HepG2 (cell line): ENCODE data around the gene SUSD3. TPM values are rescaled to one million over a fixed set of nuclear protein-coding genes. Genes with fewer than 3 reads are reported as not detected.

Source experiments
- ATAC-seq: fragments of 200-7000 bp; cut with Tn5 transposase; 3 replicates; pipeline ENCODE4 v1.9.1; 2020; ENCODE audit warnings: mild to moderate bottlenecking, moderate library complexity
- BruUV-seq: library from RNA; stranded (reverse); fragments of 400-500 nt; replicated peaks from 2 replicates; lab custom pipeline; 2021; lab: Mats Ljungman, UMichigan
- CTCF ChIA-PET: fragments of 300-600 bp; formaldehyde crosslinking; extraction: SDS; loops from one replicate; lab custom pipeline; 2021; ENCODE audit warnings: low total read pairs, inconsistent platforms, low intra/inter-chr PET ratio; lab: Yijun Ruan, JAX
- POLR2A ChIA-PET: fragments of 350-600 bp; sonication (Branson Sonifier 250); formaldehyde crosslinking; loops from one replicate; lab custom pipeline; 2020; ENCODE audit warnings: antibody characterized with exemption, inconsistent platforms; lab: Yijun Ruan, JAX
- DNase-seq: peaks from one replicate; pipeline ENCODE4 v3.0.0-alpha.2; 2015; ENCODE audit warnings: low spot score
- FAIRE-seq: peaks from 3 replicates; lab custom pipeline; 2011; peaks lifted over from hg19 to GRCh38; lab: Jason Lieb, UNC
- H2AFZ ChIP-seq: one replicate; pipeline ENCODE4 v1.6.1; 2011; ENCODE audit warnings: low read length, inconsistent platforms
- H3K27ac ChIP-seq: fragments of 300-600 bp; 3 replicates; pipeline ENCODE4 v1.8.0; 2011; ENCODE audit warnings: mixed run types, mild to moderate bottlenecking, mixed read lengths, low read length, inconsistent platforms; ENCODE audit not compliant: insufficient read depth; ENCODE audit errors: extremely low read length
- H3K27me3 ChIP-seq, 2 experiments: fragments of 200-600 bp in 1 of 2; 2 replicates in 1 of 2; 3 replicates in 1 of 2; pipeline versions ENCODE4 v1.6.0 to v1.8.0; 2011; ENCODE audit warnings: low read length in 2 of 2, mild to moderate bottlenecking in 2 of 2, moderate library complexity in 2 of 2, inconsistent platforms in 1 of 2; ENCODE audit not compliant: insufficient read depth in 2 of 2, control insufficient read depth in 1 of 2
- H3K36me3 ChIP-seq, 2 experiments: fragments of 200-600 bp in 1 of 2; replicated peaks in 1 of 2; 2 replicates in 1 of 2; 3 replicates in 1 of 2; pipeline versions ENCODE4 v1.5.1 to v1.8.0; 2011; ENCODE audit warnings: low read length in 2 of 2, inconsistent platforms in 1 of 2; ENCODE audit not compliant: insufficient read depth in 2 of 2, control insufficient read depth in 1 of 2
- H3K4me1 ChIP-seq: 2 replicates; pipeline ENCODE4 v1.5.1; 2012; ENCODE audit warnings: low read length, inconsistent platforms; ENCODE audit not compliant: insufficient read depth
- H3K4me2 ChIP-seq: 2 replicates; pipeline ENCODE4 v1.6.0; 2011; ENCODE audit warnings: low read depth, low read length, inconsistent platforms
- H3K4me3 ChIP-seq, 3 experiments: fragments of 200-600 bp in 1 of 3; sonication (generic), shearing (Covaris generic) in 1 of 3; replicated peaks in 1 of 3; 2 replicates each; pipeline ENCODE4 v1.5.1; 2011 to 2016; ENCODE audit warnings: low read length in 3 of 3, inconsistent platforms in 2 of 3, low read depth in 2 of 3, mild to moderate bottlenecking in 2 of 3, control low read depth in 1 of 3, mixed read lengths in 1 of 3; ENCODE audit not compliant: insufficient read depth in 1 of 3
- H3K79me2 ChIP-seq: one replicate; pipeline ENCODE4 v1.6.1; 2011; ENCODE audit warnings: low read length, inconsistent platforms; ENCODE audit not compliant: insufficient read depth
- H3K9ac ChIP-seq: 2 replicates; pipeline ENCODE4 v1.6.0; 2011; ENCODE audit warnings: mild to moderate bottlenecking, low read depth, low read length, inconsistent platforms; ENCODE audit not compliant: insufficient read depth
- H3K9me3 ChIP-seq: 2 replicates; pipeline ENCODE4 v1.5.1; 2012; ENCODE audit warnings: mild to moderate bottlenecking, low read length
- H4K20me1 ChIP-seq: 2 replicates; pipeline ENCODE4 v1.6.0; 2011; ENCODE audit warnings: inconsistent platforms, mild to moderate bottlenecking, low read length, moderate library complexity; ENCODE audit not compliant: insufficient read depth
- AGO2 ChIP-seq: fragments of 200-400 bp; formaldehyde crosslinking; optimal IDR thresholded peaks from 2 replicates; pipeline ENCODE3; 2017; ENCODE audit warnings: mild to moderate bottlenecking, low read depth, low read length, moderate library complexity
- IKZF4 ChIP-seq: sonication (generic); formaldehyde crosslinking; IDR thresholded peaks from 2 replicates; pipeline ENCODE4 v1.5.1; 2020; ENCODE audit warnings: borderline replicate concordance, mild to moderate bottlenecking, low read depth, missing genetic modification reagents; ENCODE audit errors: not compliant biosample characterization
- MTF1 ChIP-seq: sonication (generic); formaldehyde crosslinking; IDR thresholded peaks from 2 replicates; pipeline ENCODE4 v1.5.0; 2020; ENCODE audit warnings: missing genetic modification reagents
- NFIC ChIP-seq: IDR thresholded peaks from 2 replicates; pipeline ENCODE4 v1.6.1; 2012; ENCODE audit warnings: mild to moderate bottlenecking, low read length, inconsistent platforms
- ZC3H4 ChIP-seq: sonication (generic); formaldehyde crosslinking; IDR thresholded peaks from 2 replicates; pipeline ENCODE4 v1.4.0; 2020; ENCODE audit warnings: missing genetic modification reagents, borderline replicate concordance
- ZNF18 ChIP-seq: sonication (generic); formaldehyde crosslinking; IDR thresholded peaks from 2 replicates; pipeline ENCODE4 v1.8.0; 2022; ENCODE audit warnings: mild to moderate bottlenecking, missing genetic modification reagents; ENCODE audit not compliant: insufficient replicate concordance
- ZNF20 ChIP-seq: sonication (generic); formaldehyde crosslinking; IDR thresholded peaks from 2 replicates; pipeline ENCODE4 v1.4.0; 2020; ENCODE audit warnings: mild to moderate bottlenecking, moderate library complexity, missing genetic modification reagents
- ZNF446 ChIP-seq: sonication (generic); formaldehyde crosslinking; IDR thresholded peaks from 2 replicates; pipeline ENCODE4 v1.5.0; 2020; ENCODE audit warnings: mild to moderate bottlenecking, missing genetic modification reagents
- WGBS: methylation state at CpG from one replicate; pipeline ENCODE4 v1.1.6; 2017; ENCODE audit warnings: low lambda C conversion rate; 5-methylcytosine and 5-hydroxymethylcytosine counted together
- in situ Hi-C: cut with HindIII; loops from 2 replicates; pipeline ENCODE4 v1.10.0; 2017; ENCODE audit warnings: low pct_unique_long_range_greater_than_20kb; ENCODE audit not compliant: extremely low pct_ligation_motif_present
- intact Hi-C: fragments of 100-400 bp; cut with micrococcal nuclease; formaldehyde crosslinking; loops from one replicate; pipeline ENCODE4 v1.10.0; 2022; ENCODE audit not compliant: unreplicated experiment
- polyA plus RNA-seq, 8 experiments: library from polyadenylated mRNA; depleted of rRNA in 3 of 8; stranded (reverse) in 7 of 8; unstranded in 1 of 8; fragments of >200 nt; fragmentation: Illumina TruSeq in 4 of 8; extraction: Trizol in 4 of 8; gene quantifications; 2 replicates each; pipeline versions ENCODE4 v1.2.1 to v1.2.3, GENCODE V29; 2011 to 2016; ENCODE audit warnings: low read depth in 4 of 8, missing spikeins in 1 of 8, mixed read lengths in 1 of 8; ENCODE audit not compliant: insufficient read depth in 1 of 8
- total RNA-seq, 5 experiments: library from RNA; depleted of rRNA; stranded (reverse); fragments of >200 nt; fragmentation: Illumina TruSeq; extraction: Trizol; gene quantifications; 2 replicates each; pipeline ENCODE4 v1.2.3, GENCODE V29; 2016; ENCODE audit warnings: low read depth in 1 of 5

Gene SUSD3
- total and polyA plus RNA-seq, 2 of the 13 experiments (the other 11 are each of a cell fraction or from before 2014, with no cell fraction given), result 7.0 to 9.1 TPM

- no peak for TF ChIP-seq NFIC
- TF ChIP-seq ZC3H4 (CRISPR knock-in tag), result no peak
- no peak for TF ChIP-seq AGO2
- TF ChIP-seq ZNF18 (CRISPR knock-in tag), result no peak
- no peak for TF ChIP-seq MTF1 (CRISPR knock-in tag)
- TF ChIP-seq IKZF4 (CRISPR knock-in tag), result no peak
- TF ChIP-seq ZNF446, result no peak
- no peak for TF ChIP-seq ZNF20 (CRISPR knock-in tag)
- FAIRE-seq, result no peak
- WGBS, result 100% methylated on average over 7 of the region's 14 CpGs
- Histone ChIP-seq H3K4me3 (no peak overlapping the region), H3K4me1 (peaks cover 32% of the 10 kb centered on the region), H3K27me3 (no peaks in the 10 kb centered on the region), H3K4me2 (no peak overlapping the region), H4K20me1 (no peaks in the 10 kb centered on the region), H3K9ac (no peak overlapping the region), H3K9me3 (no peaks in the 10 kb centered on the region), H2AFZ (no peak overlapping the region), H3K79me2 (peaks cover 8% of the 10 kb centered on the region), H3K27ac (no peak overlapping the region), H3K36me3 (peaks cover 2 to 8% of the 10 kb centered on the region in 2 experiments; a peak in 3 of 5 replicates)
- BruUV-seq, result no TSS peak
- CTCF ChIA-PET, result no interaction called here
- no peak for ATAC-seq
- intact Hi-C loops, result loop anchor here (5.0 kb wide), 2 partner anchors 35 to 105 kb away; no protein-coding TSS in a partner anchor
- POLR2A ChIA-PET, result no interaction called here
- in situ Hi-C loops, result no loop called here
- no peak for DNase-seq
Observed at GRCh38 chr9:93107151-93107824, 48.8 kb downstream of the SUSD3 start.
